NCI-H446 treated with DMSO at 0.1 percent for 48 hours (cell line): Measurements from ENCODE around the gene DSCAM.

Source experiments
- DNase-seq: peaks from one replicate; lab custom pipeline; 2025; lab: John Stamatoyannopoulos, UW

The DSCAM gene

GRCh38 chr21:40647706-40648105, 199.3 kb downstream of the DSCAM start:
- no peak for DNase-seq

- peak; percentile 62 for DNase-seq
These were observed 200.3 kb downstream of the DSCAM start for GRCh38 chr21:40646651-40647050.

- no peak for DNase-seq
These were observed 205.9 kb downstream of the DSCAM start for GRCh38 chr21:40641042-40641441.

- no peak for DNase-seq
These were observed 206.6 kb downstream of the DSCAM start for GRCh38 chr21:40640266-40640789.

- no peak for DNase-seq
These were observed 207.3 kb downstream of the DSCAM start for GRCh38 chr21:40639616-40640194.

- DNase-seq, result no peak
These were observed 208.3 kb downstream of the DSCAM start for GRCh38 chr21:40638466-40639251.

GRCh38 chr21:40636026-40636425, 210.9 kb downstream of the DSCAM start:
- no peak for DNase-seq

GRCh38 chr21:40635391-40635790, 211.6 kb downstream of the DSCAM start:
- no peak for DNase-seq

- DNase-seq, result no peak
These were observed 212.8 kb downstream of the DSCAM start for GRCh38 chr21:40634141-40634540.

GRCh38 chr21:40633048-40633447, 213.9 kb downstream of the DSCAM start:
- no peak for DNase-seq

- no peak for DNase-seq
These were observed 215.7 kb downstream of the DSCAM start for GRCh38 chr21:40631211-40631610.

GRCh38 chr21:40625991-40626390, 221.0 kb downstream of the DSCAM start:
- no peak for DNase-seq

- DNase-seq, result no peak
These were observed 223.4 kb downstream of the DSCAM start for GRCh38 chr21:40623528-40623927.

- DNase-seq, result no peak
These were observed 224.4 kb downstream of the DSCAM start for GRCh38 chr21:40622531-40622930.

GRCh38 chr21:40620386-40621145, 226.4 kb downstream of the DSCAM start:
- no peak for DNase-seq

- no peak for DNase-seq
These were observed 228.6 kb downstream of the DSCAM start for GRCh38 chr21:40618191-40618973.

- no peak for DNase-seq
These were observed 230.6 kb downstream of the DSCAM start for GRCh38 chr21:40616377-40616704.

GRCh38 chr21:40615505-40616376, 231.2 kb downstream of the DSCAM start:
- DNase-seq, result peak; percentile 44

GRCh38 chr21:40613546-40614030, 233.4 kb downstream of the DSCAM start:
- DNase-seq, result no peak

- peak; percentile 13 for DNase-seq
These were observed 236.6 kb downstream of the DSCAM start for GRCh38 chr21:40610345-40610744.

- no peak for DNase-seq
These were observed 240.6 kb downstream of the DSCAM start for GRCh38 chr21:40606341-40606740.
